HEK293 (cell line): ENCODE data around the gene PKIB.

ENCODE experiments used
- CTCF ChIA-PET: fragments of 350-600 bp; formaldehyde crosslinking; extraction: SDS; loops from one replicate; lab custom pipeline; 2021; ENCODE audit warnings: antibody characterized with exemption; lab: Yijun Ruan, JAX
- POLR2A ChIA-PET: fragments of 300-600 bp; formaldehyde crosslinking; extraction: SDS; loops from one replicate; lab custom pipeline; 2020; ENCODE audit warnings: antibody characterized with exemption, inconsistent platforms; lab: Yijun Ruan, JAX
- H3K27ac ChIP-seq: fragments of 200-500 bp; sonication (Bioruptor generic); 2 replicates; pipeline ENCODE4 v1.5.1; 2014; ENCODE audit warnings: low read depth, low read length, control low read depth, inconsistent platforms; ENCODE audit errors: extremely low read depth
- H3K36me3 ChIP-seq, 2 experiments: fragments of 200-500 bp in 1 of 2; sonication (Bioruptor generic) in 1 of 2; 1 replicate in 1 of 2; 2 replicates in 1 of 2; pipeline ENCODE4 v1.5.1; 2014 to 2017; ENCODE audit warnings: inconsistent platforms in 2 of 2, low read length in 2 of 2; ENCODE audit not compliant: control insufficient read depth in 2 of 2, insufficient read depth in 1 of 2
- H3K4me1 ChIP-seq: fragments of 200-500 bp; sonication (Bioruptor generic); 2 replicates; pipeline ENCODE4 v1.5.1; 2014; ENCODE audit warnings: mild to moderate bottlenecking, low read length, inconsistent platforms; ENCODE audit not compliant: control insufficient read depth, insufficient read depth
- H3K4me3 ChIP-seq: 2 replicates; pipeline ENCODE4 v1.5.1; 2011; ENCODE audit warnings: low read depth, mild to moderate bottlenecking, control low read depth, low read length, moderate library complexity
- H3K9me3 ChIP-seq: fragments of 200-500 bp; sonication (Bioruptor generic); 2 replicates; pipeline ENCODE4 v1.5.1; 2014; ENCODE audit warnings: low read depth, low read length, inconsistent platforms; ENCODE audit not compliant: control insufficient read depth, insufficient read depth
- GFI1B ChIP-seq: fragments of 450-650 bp; formaldehyde crosslinking; IDR thresholded peaks from 2 replicates; pipeline ENCODE4 v1.5.1; 2016; ENCODE audit warnings: missing biosample characterization, missing genetic modification characterization
- GLI2 ChIP-seq: fragments of 450-650 bp; formaldehyde crosslinking; IDR thresholded peaks from 2 replicates; pipeline ENCODE4; 2017; ENCODE audit warnings: missing biosample characterization, missing genetic modification characterization, low read depth, borderline replicate concordance
- MYNN ChIP-seq: fragments of 450-650 bp; formaldehyde crosslinking; IDR thresholded peaks from 2 replicates; pipeline ENCODE4 v1.5.1; 2016; ENCODE audit warnings: missing biosample characterization, missing genetic modification characterization, borderline replicate concordance
- TCF7L2 ChIP-seq: IDR thresholded peaks from 2 replicates; pipeline ENCODE4 v1.6.1; 2011; ENCODE audit warnings: low read depth, mild to moderate bottlenecking, inconsistent platforms, low read length, moderate library complexity, borderline replicate concordance
- ZEB2 ChIP-seq: fragments of 450-650 bp; formaldehyde crosslinking; IDR thresholded peaks from 2 replicates; pipeline ENCODE4 v1.5.1; 2016; ENCODE audit warnings: missing biosample characterization, missing genetic modification characterization
- ZFP3 ChIP-seq: fragments of 450-650 bp; formaldehyde crosslinking; IDR thresholded peaks from 2 replicates; pipeline ENCODE4 v1.5.1; 2016; ENCODE audit warnings: low read depth, missing biosample characterization, missing genetic modification characterization
- ZNF132 ChIP-seq: fragments of 450-650 bp; formaldehyde crosslinking; IDR thresholded peaks from 2 replicates; pipeline ENCODE4 v1.5.1; 2017; ENCODE audit warnings: missing biosample characterization, missing genetic modification characterization, borderline replicate concordance
- ZNF155 ChIP-seq: fragments of 450-650 bp; formaldehyde crosslinking; IDR thresholded peaks from 2 replicates; pipeline ENCODE4 v1.5.1; 2016; ENCODE audit warnings: missing biosample characterization, missing genetic modification characterization
- ZNF157 ChIP-seq: fragments of 450-650 bp; formaldehyde crosslinking; IDR thresholded peaks from 2 replicates; pipeline ENCODE4 v1.5.1; 2016; ENCODE audit warnings: missing biosample characterization, missing genetic modification characterization
- ZNF223 ChIP-seq: fragments of 450-650 bp; formaldehyde crosslinking; IDR thresholded peaks from 2 replicates; pipeline ENCODE4 v1.5.1; 2016; ENCODE audit warnings: missing biosample characterization, missing genetic modification characterization
- ZNF248 ChIP-seq: fragments of 450-650 bp; formaldehyde crosslinking; IDR thresholded peaks from 2 replicates; pipeline ENCODE4 v1.5.1; 2017; ENCODE audit warnings: missing biosample characterization, missing genetic modification characterization
- ZNF404 ChIP-seq: fragments of 450-650 bp; formaldehyde crosslinking; IDR thresholded peaks from 2 replicates; pipeline ENCODE4 v1.5.1; 2017; ENCODE audit warnings: missing biosample characterization, missing genetic modification characterization
- ZNF621 ChIP-seq: fragments of 450-650 bp; formaldehyde crosslinking; IDR thresholded peaks from 2 replicates; pipeline ENCODE4 v1.5.1; 2017; ENCODE audit warnings: missing biosample characterization, missing genetic modification characterization
- ZNF624 ChIP-seq: fragments of 450-650 bp; formaldehyde crosslinking; IDR thresholded peaks from 2 replicates; pipeline ENCODE4 v1.5.1; 2017; ENCODE audit warnings: missing biosample characterization, missing genetic modification characterization
- ZNF660 ChIP-seq: fragments of 450-650 bp; IDR thresholded peaks from 2 replicates; pipeline ENCODE4 v1.5.1; 2018; ENCODE audit warnings: missing biosample characterization, mild to moderate bottlenecking, missing genetic modification characterization
- ZNF664 ChIP-seq: fragments of 450-650 bp; formaldehyde crosslinking; IDR thresholded peaks from 2 replicates; pipeline ENCODE4 v1.5.1; 2016; ENCODE audit warnings: missing biosample characterization, missing genetic modification characterization
- ZNF837 ChIP-seq: fragments of 450-650 bp; formaldehyde crosslinking; IDR thresholded peaks from 2 replicates; pipeline ENCODE4 v1.5.1; 2016; ENCODE audit warnings: missing biosample characterization, missing genetic modification characterization
- ZSCAN16 ChIP-seq: fragments of 450-650 bp; formaldehyde crosslinking; IDR thresholded peaks from 2 replicates; pipeline ENCODE4 v1.5.1; 2016; ENCODE audit warnings: missing biosample characterization, missing genetic modification characterization
- TF ChIP-seq, protein P1 (sequence below): fragments of 450-650 bp; formaldehyde crosslinking; IDR thresholded peaks from 2 replicates; pipeline ENCODE4 v1.5.1; 2016; ENCODE audit warnings: missing biosample characterization, missing genetic modification characterization, borderline replicate concordance

PKIB gene

DNA sequence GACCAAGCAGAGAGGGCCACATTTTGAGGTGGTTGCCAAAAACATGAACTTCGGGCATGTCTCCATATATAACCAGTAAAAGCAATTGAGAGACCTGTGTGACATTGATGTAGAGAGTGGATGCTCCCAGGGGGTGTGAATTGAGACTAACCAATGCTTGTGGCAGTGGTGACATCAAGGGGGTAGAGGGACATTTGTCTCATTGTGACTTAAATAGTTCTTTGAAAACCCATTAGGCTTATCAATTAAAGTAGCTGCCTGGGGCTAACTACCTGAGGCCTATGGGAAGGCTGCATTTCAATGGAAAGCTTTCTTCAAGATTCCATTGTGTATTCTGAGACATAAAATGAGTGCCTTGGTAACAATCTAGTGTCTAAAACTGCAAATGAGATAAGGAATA, 87.3 kb downstream of the PKIB start:
- Histone ChIP-seq H3K4me3 (no peak overlapping the region), H3K36me3 (no peaks in the 10 kb centered on the region), H3K4me1 (no peaks in the 10 kb centered on the region), H3K27ac (no peak overlapping the region), H3K9me3 (no peaks in the 10 kb centered on the region)
- peak; percentile 82; the same call in 1 of the 2 replicates for TF ChIP-seq ZNF660 (tag by site-specific recombination)
- no peak for TF ChIP-seq TCF7L2
- CTCF ChIA-PET: interaction anchor here (1.1 to 1.5 kb wide), 2 partner anchors 30 to 77 kb away, joined by 3 to 4 read pairs; no protein-coding TSS in a partner anchor
- POLR2A ChIA-PET: no interaction called here

DNA sequence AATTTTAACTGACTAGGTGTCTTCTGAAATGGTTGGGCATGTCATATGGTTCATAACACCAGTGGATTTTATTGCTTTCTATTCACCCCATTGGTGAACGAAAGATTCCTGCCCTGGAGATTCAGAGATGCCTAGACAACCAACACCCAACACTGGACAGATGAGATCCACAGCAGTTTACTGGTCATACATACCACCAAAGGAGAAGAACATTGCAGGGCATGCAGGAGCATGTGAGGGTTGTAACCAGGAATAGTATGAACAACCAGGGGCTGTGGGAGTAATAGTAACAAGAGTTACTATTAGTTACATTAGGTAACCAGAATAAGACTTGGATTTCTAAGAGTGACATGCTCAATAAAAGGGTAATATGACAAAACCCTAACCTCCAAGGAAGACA, 91.5 kb downstream of the PKIB start:
- no peak for TF ChIP-seq ZNF664
- no peak for TF ChIP-seq ZFP3 (tag by site-specific recombination)
- no peak for TF ChIP-seq ZNF404
- TF ChIP-seq ZEB2 (tag by site-specific recombination): no peak
- TF ChIP-seq, protein P1, sequence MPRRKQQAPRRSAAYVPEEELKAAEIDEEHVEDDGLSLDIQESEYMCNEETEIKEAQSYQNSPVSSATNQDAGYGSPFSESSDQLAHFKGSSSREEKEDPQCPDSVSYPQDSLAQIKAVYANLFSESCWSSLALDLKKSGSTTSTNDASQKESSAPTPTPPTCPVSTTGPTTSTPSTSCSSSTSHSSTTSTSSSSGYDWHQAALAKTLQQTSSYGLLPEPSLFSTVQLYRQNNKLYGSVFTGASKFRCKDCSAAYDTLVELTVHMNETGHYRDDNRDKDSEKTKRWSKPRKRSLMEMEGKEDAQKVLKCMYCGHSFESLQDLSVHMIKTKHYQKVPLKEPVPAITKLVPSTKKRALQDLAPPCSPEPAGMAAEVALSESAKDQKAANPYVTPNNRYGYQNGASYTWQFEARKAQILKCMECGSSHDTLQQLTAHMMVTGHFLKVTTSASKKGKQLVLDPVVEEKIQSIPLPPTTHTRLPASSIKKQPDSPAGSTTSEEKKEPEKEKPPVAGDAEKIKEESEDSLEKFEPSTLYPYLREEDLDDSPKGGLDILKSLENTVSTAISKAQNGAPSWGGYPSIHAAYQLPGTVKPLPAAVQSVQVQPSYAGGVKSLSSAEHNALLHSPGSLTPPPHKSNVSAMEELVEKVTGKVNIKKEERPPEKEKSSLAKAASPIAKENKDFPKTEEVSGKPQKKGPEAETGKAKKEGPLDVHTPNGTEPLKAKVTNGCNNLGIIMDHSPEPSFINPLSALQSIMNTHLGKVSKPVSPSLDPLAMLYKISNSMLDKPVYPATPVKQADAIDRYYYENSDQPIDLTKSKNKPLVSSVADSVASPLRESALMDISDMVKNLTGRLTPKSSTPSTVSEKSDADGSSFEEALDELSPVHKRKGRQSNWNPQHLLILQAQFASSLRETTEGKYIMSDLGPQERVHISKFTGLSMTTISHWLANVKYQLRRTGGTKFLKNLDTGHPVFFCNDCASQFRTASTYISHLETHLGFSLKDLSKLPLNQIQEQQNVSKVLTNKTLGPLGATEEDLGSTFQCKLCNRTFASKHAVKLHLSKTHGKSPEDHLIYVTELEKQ: no peak
- TF ChIP-seq ZSCAN16 (tag by site-specific recombination): no peak
- TF ChIP-seq ZNF248 (tag by site-specific recombination): no peak
- no peak for TF ChIP-seq ZNF621 (tag by site-specific recombination)
- TF ChIP-seq MYNN (tag by site-specific recombination): no peak
- H3K4me1 ChIP-seq: no peaks in the 10 kb centered on the region
- H3K27ac ChIP-seq: no peak overlapping the region
- H3K4me3 ChIP-seq: no peak overlapping the region
- H3K9me3 ChIP-seq: no peaks in the 10 kb centered on the region
- no peaks in the 10 kb centered on the region for H3K36me3 ChIP-seq
- CTCF ChIA-PET: no interaction called here
- POLR2A ChIA-PET: no interaction called here

DNA sequence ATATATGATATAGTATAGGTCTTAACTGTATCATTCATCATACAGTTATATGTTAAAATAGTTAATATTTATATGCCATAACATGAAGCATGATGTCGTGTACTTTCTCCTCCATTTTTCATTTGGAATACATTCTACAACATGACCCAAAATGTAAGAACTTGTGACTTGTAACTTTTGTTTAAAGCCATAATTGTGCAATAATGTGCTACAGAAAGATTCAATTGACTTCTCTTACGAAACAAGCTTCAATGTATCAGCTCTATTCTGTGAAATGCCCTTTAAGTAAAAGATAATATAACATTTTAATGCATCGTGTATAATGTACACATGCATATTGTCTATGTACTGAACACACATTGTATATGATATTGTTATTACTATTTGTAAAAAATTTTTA, 92.6 kb downstream of the PKIB start:
- CTCF ChIA-PET: interaction anchor here (0.6 kb wide), 1 partner anchor 77 kb away, joined by 3 read pairs; no protein-coding TSS in a partner anchor
- POLR2A ChIA-PET: no interaction called here

DNA sequence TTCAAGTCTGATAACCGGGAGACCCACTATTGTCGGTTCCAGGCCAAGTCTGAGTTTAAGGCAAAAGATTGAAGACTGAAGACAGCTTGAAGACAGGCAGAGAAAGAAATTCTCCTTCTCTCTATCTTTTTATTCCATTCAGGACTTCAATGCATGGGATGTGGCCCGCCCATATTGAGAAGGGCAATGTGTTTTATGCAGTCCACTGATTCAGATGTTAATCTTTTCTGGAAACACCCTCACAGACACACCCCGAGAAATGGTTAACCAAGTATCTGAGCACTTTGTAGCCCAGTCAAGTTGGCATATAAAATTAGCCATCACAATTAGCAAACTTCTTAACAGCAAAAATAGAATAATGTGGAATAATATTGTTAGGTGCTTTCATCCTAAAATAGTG, 93.9 kb downstream of the PKIB start:
- no peak for TF ChIP-seq ZNF624 (tag by site-specific recombination)
- Histone ChIP-seq H3K9me3 (no peaks in the 10 kb centered on the region), H3K4me3 (no peak overlapping the region), H3K36me3 (no peaks in the 10 kb centered on the region), H3K4me1 (no peaks in the 10 kb centered on the region), H3K27ac (no peak overlapping the region)
- POLR2A ChIA-PET: interaction anchor here (0.9 kb wide), 1 partner anchor 9 kb away, joined by 3 read pairs; no protein-coding TSS in a partner anchor
- CTCF ChIA-PET: interaction anchor here (0.5 to 1.4 kb wide), 4 partner anchors 58 to 213 kb away, joined by 3 to 5 read pairs (median 3); no protein-coding TSS in a partner anchor

More for the DNA sequence above, 92.6 kb downstream of the PKIB start:
- TF ChIP-seq ZNF157 (no peak), ZNF132 (tag by site-specific recombination) (no peak), ZNF155 (no peak), ZNF837 (no peak), GLI2 (tag by site-specific recombination) (no peak), GFI1B (no peak), ZNF223 (tag by site-specific recombination) (no peak)
- H3K9me3 ChIP-seq: no peaks in the 10 kb centered on the region
- H3K36me3 ChIP-seq: no peaks in the 10 kb centered on the region
- no peak overlapping the region for H3K4me3 ChIP-seq
- H3K27ac ChIP-seq: no peak overlapping the region
- no peaks in the 10 kb centered on the region for H3K4me1 ChIP-seq
